Measurements from ENCODE around the gene SLC26A5. TPM values are rescaled to one million over a fixed set of nuclear protein-coding genes. Genes with fewer than 3 reads are reported as not detected.

SLC26A5 gene
- total and polyA plus RNA-seq, 5 experiments from 2014 or later = not detected

DNA sequence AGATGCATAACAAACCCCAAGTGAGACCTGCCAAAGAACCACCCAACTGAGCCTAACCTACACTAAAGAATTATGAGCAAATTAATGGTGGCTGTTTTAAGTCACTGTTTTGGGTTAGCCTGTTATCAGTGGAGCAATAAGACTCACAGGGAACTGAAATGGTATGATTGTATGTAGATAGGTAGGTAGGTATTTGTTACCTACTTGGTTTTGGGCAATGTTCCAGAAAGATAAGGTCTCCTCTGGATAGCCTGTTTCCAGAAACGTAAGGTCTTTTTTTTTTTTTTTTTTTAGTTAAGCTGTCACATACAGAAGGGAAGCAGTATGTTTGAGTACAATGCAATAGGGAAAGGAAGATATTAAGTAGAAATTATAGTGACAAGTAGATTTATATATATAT, 50.9 kb downstream of the SLC26A5 start:
- peaks cover 0 to 2% (median 0%) of the 10 kb centered on the region in 9 donors for H3K9me3 Mint-ChIP-seq
- POLR2A ChIA-PET = no interaction called here
- H3K27ac Mint-ChIP-seq = no peak overlapping the region
- H3K4me1 Mint-ChIP-seq = no peaks in the 10 kb centered on the region
- peaks cover 2 to 13% (median 7%) of the 10 kb centered on the region in 5 donors for H3K27me3 Mint-ChIP-seq
- no peak overlapping the region for H3K4me3 Mint-ChIP-seq
- DNase-seq = no peak
- ATAC-seq = no peak
- peaks cover 0 to 3% (median 0%) of the 10 kb centered on the region in 3 donors for H3K36me3 Mint-ChIP-seq

DNA sequence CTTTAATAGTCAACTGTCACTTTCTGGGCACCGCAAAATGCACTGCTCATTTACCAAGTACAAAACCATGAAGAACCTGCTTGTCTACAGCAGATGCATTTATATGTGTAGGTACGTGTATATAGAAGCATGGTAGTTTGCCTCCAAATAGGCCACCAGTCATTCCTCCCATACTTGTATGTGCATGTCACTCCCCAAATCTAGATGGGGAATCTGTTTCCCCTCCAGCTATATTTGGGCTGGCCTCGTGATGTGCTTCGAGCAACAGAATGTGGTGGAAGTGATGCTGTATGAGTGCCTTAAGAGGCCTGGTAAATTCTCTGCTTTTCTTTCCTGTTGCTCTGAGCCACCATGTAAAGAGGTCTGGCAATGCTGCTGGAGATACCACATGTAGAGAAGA, 51.4 kb downstream of the SLC26A5 start:
- POLR2A ChIA-PET = no interaction called here
- ATAC-seq = no peak
- H3K27me3 Mint-ChIP-seq = peaks cover 2 to 18% (median 8%) of the 10 kb centered on the region in 5 donors

DNA sequence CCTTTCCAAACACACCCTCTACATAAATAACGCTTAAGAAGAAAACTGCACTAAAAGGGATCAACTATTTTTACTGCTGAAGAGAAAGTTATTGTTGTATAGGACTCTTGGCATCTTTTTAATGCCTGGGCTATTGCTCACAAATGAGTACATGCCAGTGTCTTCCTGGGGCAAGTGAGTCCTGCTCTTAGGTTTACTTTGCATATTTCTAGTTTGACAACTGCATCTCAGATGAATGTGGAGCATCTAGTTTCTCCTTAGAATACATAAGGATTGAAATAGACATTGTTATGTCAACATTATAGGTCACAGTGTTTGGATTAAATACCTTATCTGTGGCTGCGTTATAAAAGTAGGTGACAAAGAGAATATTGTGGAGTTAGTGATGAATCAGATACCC, 54.0 kb downstream of the SLC26A5 start:
- Mint-ChIP-seq H3K27me3 (peaks cover 7 to 23% (median 13%) of the 10 kb centered on the region in 5 donors), H3K9me3 (no peaks in the 10 kb centered on the region), H3K36me3 (peaks cover 0 to 3% (median 0%) of the 10 kb centered on the region in 3 donors), H3K4me1 (no peaks in the 10 kb centered on the region), H3K4me3 (no peak overlapping the region), H3K27ac (no peak overlapping the region)
- DNase-seq = no peak
- POLR2A ChIA-PET = no interaction called here
- no peak for ATAC-seq

More for the DNA sequence above, 51.4 kb downstream of the SLC26A5 start:
- DNase-seq = no peak
- Mint-ChIP-seq H3K4me3 (no peak overlapping the region), H3K27ac (no peak overlapping the region), H3K4me1 (no peaks in the 10 kb centered on the region), H3K9me3 (no peaks in the 10 kb centered on the region), H3K36me3 (peaks cover 0 to 3% (median 0%) of the 10 kb centered on the region in 3 donors)

DNA sequence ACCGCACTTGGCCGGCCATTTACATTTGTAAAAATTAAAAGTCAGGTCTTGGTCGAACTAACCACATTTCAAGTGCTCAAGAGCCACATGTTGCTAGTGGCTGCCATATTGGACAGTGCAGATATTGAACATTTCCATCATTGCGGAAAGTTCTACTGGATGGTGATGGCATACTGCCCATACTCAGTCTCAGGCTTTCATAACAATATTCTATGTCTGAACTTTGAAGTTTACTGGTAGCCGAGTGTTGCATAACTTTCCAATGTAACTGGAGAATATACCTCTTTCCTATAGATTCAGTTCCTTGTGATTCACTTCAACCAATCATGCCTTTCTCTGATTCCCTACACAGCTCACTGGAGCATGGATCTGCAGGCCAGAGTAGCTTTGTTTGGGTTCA, 54.9 kb downstream of the SLC26A5 start:
- no peak overlapping the region for H3K4me3 Mint-ChIP-seq
- POLR2A ChIA-PET = interaction anchor here (0.7 kb wide), 1 partner anchor 11 kb away, joined by 4 read pairs; no protein-coding TSS in a partner anchor
- peaks cover 0 to 3% (median 0%) of the 10 kb centered on the region in 3 donors for H3K36me3 Mint-ChIP-seq
- ATAC-seq (no peak), DNase-seq (no peak)
- H3K9me3 Mint-ChIP-seq = no peaks in the 10 kb centered on the region
- H3K4me1 Mint-ChIP-seq = no peaks in the 10 kb centered on the region
- peaks cover 5 to 20% (median 11%) of the 10 kb centered on the region in 5 donors for H3K27me3 Mint-ChIP-seq
- no peak overlapping the region for H3K27ac Mint-ChIP-seq

DNA sequence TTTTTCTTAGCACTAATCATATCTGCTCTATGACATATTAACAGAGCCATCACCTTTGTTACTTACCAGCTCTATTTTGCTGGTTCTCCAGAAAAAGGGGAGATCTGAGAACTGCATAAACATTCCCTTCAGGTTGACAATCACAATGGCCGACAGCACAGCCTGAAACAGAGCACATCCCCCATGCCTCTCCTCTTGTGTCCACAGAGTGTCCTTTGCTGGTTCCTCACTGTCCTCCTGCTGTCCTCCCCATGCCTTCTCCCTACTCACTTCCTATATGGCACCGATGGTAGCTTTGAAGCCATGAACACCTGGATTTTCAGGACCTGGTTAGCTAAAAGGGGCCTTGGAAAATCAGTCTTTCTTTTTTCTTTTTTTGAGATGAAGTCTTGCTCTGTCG, 56.7 kb downstream of the SLC26A5 start:
- no peak for ATAC-seq
- H3K27me3 Mint-ChIP-seq = peaks cover 5 to 14% (median 10%) of the 10 kb centered on the region in 5 donors
- DNase-seq = no peak
- H3K27ac Mint-ChIP-seq = no peak overlapping the region
- POLR2A ChIA-PET = no interaction called here
- H3K4me3 Mint-ChIP-seq = no peak overlapping the region
- H3K36me3 Mint-ChIP-seq = peaks cover 0 to 3% (median 0%) of the 10 kb centered on the region in 3 donors
- H3K4me1 Mint-ChIP-seq = no peaks in the 10 kb centered on the region
- H3K9me3 Mint-ChIP-seq = no peaks in the 10 kb centered on the region

DNA sequence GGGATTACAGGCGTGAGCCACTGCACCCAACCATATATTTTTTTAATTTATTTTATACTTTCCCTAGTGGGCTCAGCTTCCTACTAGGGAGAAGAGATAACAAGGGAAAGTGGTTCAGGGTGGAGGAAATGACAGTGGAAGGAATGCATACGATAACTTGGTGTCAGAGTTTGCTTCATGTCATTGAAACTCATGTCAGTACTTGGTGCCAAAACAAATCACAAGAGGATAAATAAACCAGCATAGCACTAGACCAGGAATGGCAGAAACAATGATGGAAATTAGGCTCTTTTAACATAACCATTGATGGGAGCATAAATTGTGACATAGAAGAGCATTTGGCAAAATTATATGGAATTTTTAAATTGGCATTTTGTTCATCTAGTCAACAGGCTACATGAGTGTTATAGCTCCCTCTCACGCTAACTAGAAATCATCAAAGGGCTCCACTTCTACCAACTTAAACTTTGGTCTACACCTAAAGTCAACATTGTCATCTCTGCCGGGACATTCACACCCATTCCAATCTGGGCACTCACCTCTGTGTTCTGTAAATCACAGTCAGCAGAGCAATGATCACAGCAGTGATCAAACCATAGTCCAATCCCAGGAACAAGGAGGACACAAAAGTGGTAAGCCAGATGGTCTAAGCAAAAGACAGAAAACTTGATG, 57.4 kb downstream of the SLC26A5 start:
- no peak overlapping the region for H3K27ac Mint-ChIP-seq
- H3K36me3 Mint-ChIP-seq = peaks cover 0 to 3% (median 0%) of the 10 kb centered on the region in 3 donors
- DNase-seq = no peak
- no peak for ATAC-seq
- H3K4me3 Mint-ChIP-seq = no peak overlapping the region
- H3K9me3 Mint-ChIP-seq = no peaks in the 10 kb centered on the region
- POLR2A ChIA-PET = no interaction called here
- H3K27me3 Mint-ChIP-seq = peaks cover 5 to 14% (median 10%) of the 10 kb centered on the region in 5 donors
- H3K4me1 Mint-ChIP-seq = no peaks in the 10 kb centered on the region

DNA sequence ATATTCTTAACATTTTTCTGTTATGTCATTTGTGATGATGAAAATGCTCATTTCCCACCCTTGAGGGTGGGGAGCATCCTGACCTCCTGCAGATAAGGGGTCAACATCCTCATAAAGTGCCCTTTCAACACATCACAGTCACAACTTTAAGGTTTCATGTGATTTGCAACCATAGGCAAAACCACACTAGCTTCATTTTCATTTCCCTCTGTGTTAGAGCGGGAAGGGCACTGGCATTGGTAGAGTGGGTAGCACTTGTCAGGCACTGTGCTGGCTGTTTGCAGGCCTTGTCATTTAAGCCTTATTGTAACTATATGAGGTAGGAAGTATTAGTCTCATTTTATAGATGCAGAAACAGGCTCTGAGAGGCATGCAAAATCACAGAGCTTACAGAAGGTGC, 58.8 kb downstream of the SLC26A5 start:
- ATAC-seq (no peak), DNase-seq (no peak)
- peaks cover 5 to 14% (median 11%) of the 10 kb centered on the region in 5 donors for H3K27me3 Mint-ChIP-seq
- no peak overlapping the region for H3K4me3 Mint-ChIP-seq
- H3K36me3 Mint-ChIP-seq = peaks cover 0 to 3% (median 0%) of the 10 kb centered on the region in 3 donors
- H3K27ac Mint-ChIP-seq = no peak overlapping the region
- H3K4me1 Mint-ChIP-seq = no peaks in the 10 kb centered on the region
- H3K9me3 Mint-ChIP-seq = no peaks in the 10 kb centered on the region
- POLR2A ChIA-PET = interaction anchor here (0.6 kb wide), 1 partner anchor 1075 kb away, joined by 3 read pairs; no protein-coding TSS in a partner anchor

DNA sequence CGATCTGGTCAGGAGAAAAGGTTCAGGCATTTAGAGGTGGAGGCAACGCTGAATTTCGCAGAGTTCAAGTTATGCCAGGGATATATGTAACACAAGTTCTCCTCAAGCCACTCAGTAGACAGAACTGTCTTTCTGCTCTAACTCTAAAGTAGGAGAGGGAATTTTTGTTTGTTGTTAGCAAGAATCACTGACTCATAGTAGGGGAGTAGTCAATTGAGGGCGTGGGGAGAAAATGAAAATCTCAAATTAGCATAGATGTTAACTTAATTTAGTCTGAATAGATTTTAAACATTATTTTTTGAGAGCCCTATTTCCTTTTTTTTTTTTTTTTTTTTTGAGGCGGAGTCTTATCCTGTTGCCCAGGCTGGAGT, 64.0 kb downstream of the SLC26A5 start:
- no peak for DNase-seq
- Mint-ChIP-seq H3K36me3 (no peaks in the 10 kb centered on the region), H3K9me3 (no peaks in the 10 kb centered on the region), H3K27ac (no peak overlapping the region), H3K4me3 (no peak overlapping the region), H3K27me3 (peaks cover 0 to 7% (median 3%) of the 10 kb centered on the region in 5 donors), H3K4me1 (no peaks in the 10 kb centered on the region)
- POLR2A ChIA-PET = no interaction called here
- no peak for ATAC-seq

DNA sequence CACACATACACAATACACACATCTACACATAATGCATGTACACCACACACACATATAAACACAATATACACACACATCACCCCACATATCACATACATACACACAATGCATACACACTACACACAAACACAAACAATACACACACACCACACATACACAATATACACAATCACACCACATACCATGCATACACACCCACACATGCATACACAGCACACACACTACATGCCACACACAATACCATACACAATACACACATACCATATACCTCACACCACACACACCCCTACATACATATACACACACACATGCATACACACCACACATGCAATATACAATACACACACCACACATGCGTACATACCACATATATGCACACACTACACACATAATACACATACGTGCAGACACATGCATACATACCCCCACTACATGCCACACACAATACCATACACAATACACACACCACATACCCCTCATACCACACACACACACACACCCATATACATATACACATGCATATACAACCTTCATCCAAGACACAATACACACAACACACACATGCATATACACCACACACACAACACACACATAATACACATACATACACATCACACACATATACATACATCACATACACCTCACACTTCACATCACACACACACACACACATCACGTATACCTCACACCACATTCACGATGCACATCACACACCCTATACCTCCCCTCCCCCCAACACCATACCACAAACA, 64.6 kb downstream of the SLC26A5 start:
- no peaks in the 10 kb centered on the region for H3K4me1 Mint-ChIP-seq
- ATAC-seq (no peak), DNase-seq (no peak)
- no peak overlapping the region for H3K27ac Mint-ChIP-seq
- H3K4me3 Mint-ChIP-seq = no peak overlapping the region
- POLR2A ChIA-PET = no interaction called here
- H3K9me3 Mint-ChIP-seq = no peaks in the 10 kb centered on the region
- H3K27me3 Mint-ChIP-seq = peaks cover 0 to 9% (median 3%) of the 10 kb centered on the region in 5 donors
- no peaks in the 10 kb centered on the region for H3K36me3 Mint-ChIP-seq

DNA sequence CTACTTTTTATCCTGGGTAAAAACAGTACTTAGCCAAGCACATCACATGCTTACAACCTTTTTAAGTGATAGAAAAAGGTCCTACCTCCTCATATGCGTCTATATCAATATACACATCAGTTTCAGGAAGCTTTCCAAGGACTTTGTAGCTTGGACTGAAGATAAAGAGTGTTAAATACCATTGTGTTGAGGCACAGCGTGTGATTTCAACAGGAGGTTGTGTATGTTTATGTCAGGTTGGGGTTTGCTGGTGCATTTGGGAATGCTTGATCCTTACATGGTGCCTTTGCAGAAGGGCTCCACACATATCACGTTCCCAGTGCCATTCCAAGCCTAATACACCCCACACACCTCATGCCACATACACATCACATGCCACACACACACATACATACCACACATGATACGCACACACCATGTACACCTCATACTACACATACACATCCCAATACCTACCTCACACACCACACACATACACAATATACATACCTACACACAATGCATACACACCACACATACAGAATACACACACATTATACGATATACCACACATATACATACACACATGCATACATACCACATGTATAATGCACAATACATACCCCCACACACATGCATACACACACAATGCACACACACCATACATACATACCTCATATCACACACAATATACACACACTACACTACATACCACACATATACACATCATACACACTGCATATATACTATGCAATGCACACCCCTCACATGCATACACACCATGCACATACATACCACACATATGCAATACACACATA, 65.4 kb downstream of the SLC26A5 start:
- Mint-ChIP-seq H3K9me3 (no peaks in the 10 kb centered on the region), H3K4me1 (no peaks in the 10 kb centered on the region), H3K27ac (no peak overlapping the region), H3K4me3 (no peak overlapping the region), H3K27me3 (peaks cover 0 to 9% (median 3%) of the 10 kb centered on the region in 5 donors), H3K36me3 (no peaks in the 10 kb centered on the region)
- no peak for ATAC-seq
- POLR2A ChIA-PET = interaction anchor here (0.5 kb wide), 1 partner anchor 10 kb away, joined by 4 read pairs; no protein-coding TSS in a partner anchor
- no peak for DNase-seq

DNA sequence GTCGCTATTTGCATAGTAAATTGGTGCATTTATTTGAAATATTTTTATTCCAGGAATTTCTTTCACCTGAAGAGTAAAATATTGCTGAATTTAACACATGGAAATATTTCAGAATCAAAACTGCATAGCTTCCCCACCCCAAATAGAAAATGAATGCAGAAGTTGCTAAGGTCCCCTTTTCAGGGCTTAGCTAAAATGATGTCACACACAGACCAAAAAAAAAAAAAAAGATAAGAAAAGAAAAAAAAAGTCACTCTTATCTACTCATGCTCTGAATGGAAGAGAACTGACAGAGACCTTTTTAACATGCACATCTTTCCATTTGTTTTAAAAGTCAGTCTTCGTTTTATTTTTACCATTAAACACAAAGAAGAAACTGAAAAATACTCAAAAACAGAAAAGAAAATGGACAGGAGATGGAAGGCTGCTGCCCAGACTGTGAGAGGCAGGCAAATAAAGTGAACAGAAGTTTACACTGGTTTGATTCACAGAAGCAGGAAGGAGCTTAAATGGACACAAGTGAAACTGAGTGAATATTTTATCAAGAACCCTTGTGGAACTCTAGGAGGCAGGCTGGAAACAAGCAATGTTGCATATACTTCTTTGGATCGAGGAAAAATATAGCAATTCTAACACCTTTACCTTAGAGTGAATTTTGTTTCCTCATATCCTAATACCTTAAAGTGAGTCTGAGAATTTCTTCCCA, 66.6 kb downstream of the SLC26A5 start:
- ATAC-seq (no peak), DNase-seq (no peak)
- H3K27ac Mint-ChIP-seq = no peak overlapping the region
- no peaks in the 10 kb centered on the region for H3K36me3 Mint-ChIP-seq
- peaks cover 0 to 9% (median 3%) of the 10 kb centered on the region in 5 donors for H3K27me3 Mint-ChIP-seq
- no peaks in the 10 kb centered on the region for H3K9me3 Mint-ChIP-seq
- POLR2A ChIA-PET = no interaction called here
- no peak overlapping the region for H3K4me3 Mint-ChIP-seq
- H3K4me1 Mint-ChIP-seq = no peaks in the 10 kb centered on the region

DNA sequence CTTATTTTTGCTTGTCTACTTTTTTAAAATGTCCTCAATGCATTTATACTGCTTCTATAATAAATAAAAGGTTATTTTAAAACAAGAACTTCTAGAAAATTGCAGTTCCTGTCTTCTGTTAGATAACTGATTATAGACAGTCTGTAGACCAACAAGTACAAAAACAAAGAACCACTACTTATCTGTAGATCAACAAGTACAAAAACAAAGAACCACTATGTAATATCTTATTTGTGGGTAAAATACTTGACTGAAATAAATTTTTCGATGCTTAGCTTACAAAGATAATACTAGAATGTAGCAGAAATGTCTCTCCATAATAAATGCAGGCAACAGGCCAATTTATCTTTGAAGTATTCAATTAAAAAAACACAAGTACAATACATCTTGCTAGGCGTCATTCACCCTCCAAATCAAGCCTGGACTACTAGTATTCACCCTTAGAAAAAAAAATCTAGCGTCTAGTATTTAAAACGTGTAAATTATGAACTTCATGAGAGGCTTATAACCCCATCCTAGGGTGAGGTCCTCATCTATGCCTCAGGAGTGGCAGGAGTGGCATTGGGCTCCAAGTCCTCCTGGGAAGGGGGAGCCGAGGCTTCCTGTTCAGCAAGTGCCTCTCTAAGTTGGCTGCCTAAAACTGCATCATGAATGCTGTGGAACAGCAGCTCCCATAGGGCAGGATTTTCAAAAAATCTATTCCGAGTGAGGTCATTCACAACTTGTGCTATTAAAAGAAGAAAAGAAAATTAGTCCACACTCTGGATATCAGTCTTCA, 72.0 kb downstream of the SLC26A5 start:
- ATAC-seq (no peak), DNase-seq (no peak)
- peaks cover 0 to 11% (median 0%) of the 10 kb centered on the region in 3 donors for H3K36me3 Mint-ChIP-seq
- H3K4me3 Mint-ChIP-seq = no peak overlapping the region
- peaks cover 0 to 9% (median 0%) of the 10 kb centered on the region in 5 donors for H3K27me3 Mint-ChIP-seq
- POLR2A ChIA-PET = no interaction called here
- H3K9me3 Mint-ChIP-seq = no peaks in the 10 kb centered on the region
- peak overlapping the region in 4 of 10 donors; percentile 0 to 64 (median 26) for H3K27ac Mint-ChIP-seq
- H3K4me1 Mint-ChIP-seq = no peaks in the 10 kb centered on the region

All from naive thymus-derived CD8-positive, alpha-beta T cell (primary cell).